ENCODE results near the gene ZNF277. TPM values are rescaled to one million over a fixed set of nuclear protein-coding genes. Genes with fewer than 3 reads are reported as not detected.

The ZNF277 gene
- total RNA-seq, 1 experiment from 2014 or later, result 21.3 TPM

DNA sequence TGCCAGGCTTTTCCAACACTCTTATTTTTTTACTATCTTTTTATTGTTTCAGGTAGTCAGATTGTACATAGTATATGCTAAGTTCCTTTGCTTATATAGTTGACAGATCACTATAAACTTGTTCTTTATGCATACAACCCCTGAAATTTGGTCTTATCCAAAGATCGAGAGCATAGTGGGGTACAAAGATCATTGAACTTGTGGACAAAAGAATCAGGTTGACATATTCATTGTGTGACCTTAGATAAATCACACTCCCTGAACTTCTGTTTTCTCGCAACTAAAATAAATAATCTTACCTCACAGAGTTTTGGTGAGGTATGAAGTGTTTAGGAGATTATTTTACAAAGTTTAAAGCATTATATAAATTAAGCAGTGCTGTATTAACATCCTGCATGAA lies 22.1 kb downstream of the ZNF277 start:
- H2AFZ ChIP-seq (ENCODE audit: low read depth, low read length, poor library complexity, severe bottlenecking), result no peak overlapping the region
- H3K9me2 ChIP-seq (ENCODE audit: insufficient read depth), result no peaks in the 10 kb centered on the region
- H3K4me2 ChIP-seq (ENCODE audit: low read length), result no peak overlapping the region
- POLR2A ChIA-PET, result no interaction called here
- H3K27ac ChIP-seq (ENCODE audit: low read depth, low read length), result no peak overlapping the region
- no peaks in the 10 kb centered on the region for H3K36me3 ChIP-seq (ENCODE audit: control insufficient read depth in 1 of 2, insufficient read depth in 2 of 2, low read length in 2 of 2)
- intact Hi-C loops (cut with micrococcal nuclease), result no loop called here
- ATAC-seq (no peak), DNase-seq (ENCODE audit: low read depth, low spot score) (no peak)
- CTCF ChIA-PET, result no interaction called here
- no peak overlapping the region for H3K4me3 ChIP-seq (replicated peaks in 1 of 2; ENCODE audit: low read depth in 1 of 2, low read length in 2 of 2)
- H3K79me2 ChIP-seq (ENCODE audit: insufficient read depth, low read length), result no peaks in the 10 kb centered on the region
- no peak overlapping the region for H3K9ac ChIP-seq (ENCODE audit: low read length)
- BruUV-seq (replicated peaks), result no TSS peak
- no peak for TF ChIP-seq FOSL1 (IDR thresholded peaks at IDR 0.05; ENCODE audit: low read depth)
- RAD21 ChIA-PET (ENCODE audit: low non-redundant PET in 1 of 2, low total read pairs in 2 of 2, uncharacterized antibody in 2 of 2, unreplicated experiment in 2 of 2), result no interaction called here
- H3K27me3 ChIP-seq (ENCODE audit: insufficient read depth, low read length), result no peaks in the 10 kb centered on the region
- no peaks in the 10 kb centered on the region for H4K20me1 ChIP-seq (ENCODE audit: insufficient read depth)
- H3K4me1 ChIP-seq (ENCODE audit: control insufficient read depth in 1 of 2, insufficient read depth in 2 of 2, low read length in 2 of 2), result no peaks in the 10 kb centered on the region
- H3K9me3 ChIP-seq (ENCODE audit: control insufficient read depth in 1 of 2, insufficient read depth in 1 of 2, low read depth in 1 of 2, low read length in 2 of 2), result no peaks in the 10 kb centered on the region

DNA sequence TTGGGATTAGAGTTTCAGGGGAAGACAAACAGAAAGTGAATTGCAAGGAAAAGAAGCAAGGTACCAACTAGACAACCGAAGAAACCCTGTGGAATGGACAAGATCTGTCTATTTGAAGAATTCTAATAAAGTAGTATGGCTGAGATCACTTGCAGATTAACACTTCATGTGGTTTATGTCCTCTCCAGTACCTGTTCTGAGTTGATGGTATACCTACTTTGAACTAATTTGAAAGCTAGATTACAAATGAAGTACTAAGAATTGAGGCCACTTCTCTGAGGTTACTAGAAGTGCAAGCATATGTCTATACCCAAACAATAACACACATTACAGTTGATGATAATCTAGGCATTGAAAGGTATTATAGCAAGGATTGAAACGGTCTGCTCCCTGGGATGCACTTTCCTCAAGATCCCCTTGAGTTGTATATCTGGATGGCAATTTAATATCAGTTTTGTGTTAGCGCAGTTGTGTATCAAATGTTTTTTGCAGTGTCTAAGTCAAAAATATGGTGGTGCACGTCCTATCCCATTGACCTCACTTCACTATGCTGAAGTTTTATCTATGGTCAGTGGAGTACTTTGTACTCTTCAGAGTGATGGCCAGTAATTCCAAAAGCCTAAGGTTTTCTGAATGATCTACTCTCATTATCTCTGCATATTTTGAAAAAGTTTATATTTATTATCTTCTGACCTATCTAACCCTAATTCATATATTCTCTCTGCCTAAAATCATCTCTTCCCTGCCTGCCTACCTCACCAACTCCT lies 25.9 kb downstream of the ZNF277 start:
- TF ChIP-seq POLR2A (IDR thresholded peaks at IDR 0.05; ENCODE audit: borderline replicate concordance, extremely low read depth, insufficient read depth, insufficient read length), result no peak
- no peak for TF ChIP-seq SIN3A (IDR thresholded peaks at IDR 0.05; ENCODE audit: low read depth)
- no peak for TF ChIP-seq SP1 (IDR thresholded peaks at IDR 0.05; ENCODE audit: low read depth)
- TF ChIP-seq FOSL1 (IDR thresholded peaks at IDR 0.05; ENCODE audit: low read depth), result no peak
- TF ChIP-seq EZH2 (IDR thresholded peaks at IDR 0.05), result no peak
- TF ChIP-seq ATF3 (IDR thresholded peaks at IDR 0.05), result no peak
- no TSS peak for BruUV-seq (replicated peaks)
- Histone ChIP-seq H2AFZ (ENCODE audit: low read depth, low read length, poor library complexity, severe bottlenecking) (no peak overlapping the region), H3K79me2 (ENCODE audit: insufficient read depth, low read length) (peaks cover 3% of the 10 kb centered on the region; the same call in 1 of the 2 replicates), H3K9me3 (ENCODE audit: control insufficient read depth in 1 of 2, insufficient read depth in 1 of 2, low read depth in 1 of 2, low read length in 2 of 2) (no peaks in the 10 kb centered on the region), H3K4me3 (replicated peaks in 1 of 2; ENCODE audit: low read depth in 1 of 2, low read length in 2 of 2) (no peak overlapping the region), H3K4me2 (ENCODE audit: low read length) (no peak overlapping the region), H3K9me2 (ENCODE audit: insufficient read depth) (no peaks in the 10 kb centered on the region), H3K27me3 (ENCODE audit: insufficient read depth, low read length) (no peaks in the 10 kb centered on the region), H3K4me1 (ENCODE audit: control insufficient read depth in 1 of 2, insufficient read depth in 2 of 2, low read length in 2 of 2) (no peaks in the 10 kb centered on the region), H3K27ac (ENCODE audit: low read depth, low read length) (no peak overlapping the region), H4K20me1 (ENCODE audit: insufficient read depth) (no peaks in the 10 kb centered on the region), H3K36me3 (ENCODE audit: control insufficient read depth in 1 of 2, insufficient read depth in 2 of 2, low read length in 2 of 2) (no peaks in the 10 kb centered on the region), H3K9ac (ENCODE audit: low read length) (no peak overlapping the region)
- ATAC-seq (no peak), DNase-seq (ENCODE audit: low read depth, low spot score) (no peak)
- ChIA-PET POLR2A (no interaction called here), RAD21 (ENCODE audit: low non-redundant PET in 1 of 2, low total read pairs in 2 of 2, uncharacterized antibody in 2 of 2, unreplicated experiment in 2 of 2) (no interaction called here), CTCF (no interaction called here)
- intact Hi-C loops (cut with micrococcal nuclease), result no loop called here

Measured in HCT116 (cell line).